ENCODE measurements around the gene WDR33. TPM values are rescaled to one million over a fixed set of nuclear protein-coding genes. Genes with fewer than 3 reads are reported as not detected.

The WDR33 gene
- total and polyA plus RNA-seq, 2 of the 13 experiments (the other 11 are each of a cell fraction or from before 2014, with no cell fraction given), result 54.9 to 78.2 TPM

DNA sequence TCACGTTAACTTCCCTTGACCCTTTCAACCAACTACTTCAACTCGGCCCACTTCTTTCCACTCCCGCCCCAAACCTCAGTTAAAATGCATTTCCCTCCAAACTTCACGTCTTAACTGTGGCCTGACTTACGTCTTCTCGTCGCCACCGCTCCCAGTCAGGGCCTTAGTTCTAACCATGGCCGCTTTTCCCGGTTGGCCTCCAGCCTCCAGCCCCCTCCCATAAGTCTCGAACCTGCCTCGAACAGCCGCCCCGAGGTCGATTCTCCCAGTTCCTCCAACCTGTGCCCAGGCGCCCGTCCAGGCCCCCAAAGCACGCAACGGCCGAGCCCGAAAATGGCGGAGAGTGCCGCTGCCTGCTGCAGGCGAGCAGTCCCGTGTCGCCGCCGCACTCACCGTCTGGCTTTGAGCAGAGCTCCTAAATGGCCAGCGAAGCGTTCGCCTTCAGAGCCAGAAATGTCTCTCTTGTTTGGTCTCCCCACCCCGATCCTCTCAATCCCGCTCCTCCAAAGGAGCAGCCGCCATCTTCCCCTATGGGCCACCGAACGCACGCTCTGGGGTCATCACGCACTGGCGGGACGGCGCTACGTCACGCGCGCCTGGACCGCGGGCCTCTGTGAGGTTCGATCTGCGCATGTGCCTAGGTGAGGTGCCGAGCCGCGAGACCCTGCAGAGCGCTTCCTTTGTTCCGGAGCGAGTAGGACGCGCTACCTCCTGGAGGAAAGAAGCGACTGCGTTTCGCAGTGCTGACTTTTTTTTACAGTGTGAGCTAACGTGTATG lies at the start of gene WDR33 (continued):
- peak; percentile 96; the same call in 1 of the 2 replicates for TF ChIP-seq ZNF280B (CRISPR knock-in tag; IDR thresholded peaks at IDR 0.05; ENCODE audit: borderline replicate concordance)
- TF ChIP-seq KLF13 (CRISPR knock-in tag; IDR thresholded peaks at IDR 0.05), result peak; percentile 52; the same call in 1 of the 2 replicates
- TF ChIP-seq, protein P1, sequence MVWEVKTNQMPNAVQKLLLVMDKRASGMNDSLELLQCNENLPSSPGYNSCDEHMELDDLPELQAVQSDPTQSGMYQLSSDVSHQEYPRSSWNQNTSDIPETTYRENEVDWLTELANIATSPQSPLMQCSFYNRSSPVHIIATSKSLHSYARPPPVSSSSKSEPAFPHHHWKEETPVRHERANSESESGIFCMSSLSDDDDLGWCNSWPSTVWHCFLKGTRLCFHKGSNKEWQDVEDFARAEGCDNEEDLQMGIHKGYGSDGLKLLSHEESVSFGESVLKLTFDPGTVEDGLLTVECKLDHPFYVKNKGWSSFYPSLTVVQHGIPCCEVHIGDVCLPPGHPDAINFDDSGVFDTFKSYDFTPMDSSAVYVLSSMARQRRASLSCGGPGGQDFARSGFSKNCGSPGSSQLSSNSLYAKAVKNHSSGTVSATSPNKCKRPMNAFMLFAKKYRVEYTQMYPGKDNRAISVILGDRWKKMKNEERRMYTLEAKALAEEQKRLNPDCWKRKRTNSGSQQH (CRISPR knock-in tag; IDR thresholded peaks at IDR 0.05; ENCODE audit: low read depth), result peak; percentile 86
- TF ChIP-seq, protein P2, sequence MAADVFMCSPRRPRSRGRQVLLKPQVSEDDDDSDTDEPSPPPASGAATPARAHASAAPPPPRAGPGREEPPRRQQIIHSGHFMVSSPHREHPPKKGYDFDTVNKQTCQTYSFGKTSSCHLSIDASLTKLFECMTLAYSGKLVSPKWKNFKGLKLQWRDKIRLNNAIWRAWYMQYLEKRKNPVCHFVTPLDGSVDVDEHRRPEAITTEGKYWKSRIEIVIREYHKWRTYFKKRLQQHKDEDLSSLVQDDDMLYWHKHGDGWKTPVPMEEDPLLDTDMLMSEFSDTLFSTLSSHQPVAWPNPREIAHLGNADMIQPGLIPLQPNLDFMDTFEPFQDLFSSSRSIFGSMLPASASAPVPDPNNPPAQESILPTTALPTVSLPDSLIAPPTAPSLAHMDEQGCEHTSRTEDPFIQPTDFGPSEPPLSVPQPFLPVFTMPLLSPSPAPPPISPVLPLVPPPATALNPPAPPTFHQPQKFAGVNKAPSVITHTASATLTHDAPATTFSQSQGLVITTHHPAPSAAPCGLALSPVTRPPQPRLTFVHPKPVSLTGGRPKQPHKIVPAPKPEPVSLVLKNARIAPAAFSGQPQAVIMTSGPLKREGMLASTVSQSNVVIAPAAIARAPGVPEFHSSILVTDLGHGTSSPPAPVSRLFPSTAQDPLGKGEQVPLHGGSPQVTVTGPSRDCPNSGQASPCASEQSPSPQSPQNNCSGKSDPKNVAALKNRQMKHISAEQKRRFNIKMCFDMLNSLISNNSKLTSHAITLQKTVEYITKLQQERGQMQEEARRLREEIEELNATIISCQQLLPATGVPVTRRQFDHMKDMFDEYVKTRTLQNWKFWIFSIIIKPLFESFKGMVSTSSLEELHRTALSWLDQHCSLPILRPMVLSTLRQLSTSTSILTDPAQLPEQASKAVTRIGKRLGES (CRISPR knock-in tag; IDR thresholded peaks at IDR 0.05; ENCODE audit: borderline replicate concordance), result no peak
- peak; percentile 89 for TF ChIP-seq ZBTB38 (CRISPR knock-in tag; IDR thresholded peaks at IDR 0.05)
- TF ChIP-seq ZNF224 (CRISPR knock-in tag; IDR thresholded peaks at IDR 0.05), result no peak; the same call in 1 of the 2 replicates
- no peak; the same call in 1 of the 2 replicates for TF ChIP-seq PPARG (CRISPR knock-in tag; conservative IDR thresholded peaks at IDR 0.05)
- no peak for TF ChIP-seq ZNF382 (CRISPR knock-in tag; IDR thresholded peaks at IDR 0.05; ENCODE audit: borderline replicate concordance)
- TF ChIP-seq SP2 (CRISPR knock-in tag; IDR thresholded peaks at IDR 0.05), result no peak
- TF ChIP-seq RARG (CRISPR knock-in tag; IDR thresholded peaks at IDR 0.05; ENCODE audit: low read depth), result 0 out of 2 replicates have a peak, but pooled peaks have one; percentile 65
- no peak for TF ChIP-seq ZNF660 (CRISPR knock-in tag; IDR thresholded peaks at IDR 0.05; ENCODE audit: borderline replicate concordance, low read depth)
- peak; percentile 44; the same call in 1 of the 2 replicates for TF ChIP-seq GFI1 (CRISPR knock-in tag; IDR thresholded peaks at IDR 0.05; ENCODE audit: borderline replicate concordance)
- TF ChIP-seq BCL6 (CRISPR knock-in tag; IDR thresholded peaks at IDR 0.05), result 0 out of 2 replicates have a peak, but pooled peaks have one; percentile 34
- TF ChIP-seq, protein P3, sequence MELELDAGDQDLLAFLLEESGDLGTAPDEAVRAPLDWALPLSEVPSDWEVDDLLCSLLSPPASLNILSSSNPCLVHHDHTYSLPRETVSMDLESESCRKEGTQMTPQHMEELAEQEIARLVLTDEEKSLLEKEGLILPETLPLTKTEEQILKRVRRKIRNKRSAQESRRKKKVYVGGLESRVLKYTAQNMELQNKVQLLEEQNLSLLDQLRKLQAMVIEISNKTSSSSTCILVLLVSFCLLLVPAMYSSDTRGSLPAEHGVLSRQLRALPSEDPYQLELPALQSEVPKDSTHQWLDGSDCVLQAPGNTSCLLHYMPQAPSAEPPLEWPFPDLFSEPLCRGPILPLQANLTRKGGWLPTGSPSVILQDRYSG (CRISPR knock-in tag; IDR thresholded peaks at IDR 0.05), result peak; percentile 25; the same call in 1 of the 2 replicates
- no peak for TF ChIP-seq LCORL (IDR thresholded peaks at IDR 0.05)
- TF ChIP-seq LCORL (CRISPR knock-in tag; IDR thresholded peaks at IDR 0.05), result peak; percentile 89
- TF ChIP-seq HMGA1 (CRISPR knock-in tag; conservative IDR thresholded peaks at IDR 0.05), result no peak
- TF ChIP-seq SNAPC2 (CRISPR knock-in tag; IDR thresholded peaks at IDR 0.05), result peak; percentile 70; the same call in 1 of the 2 replicates
- TF ChIP-seq THAP11 (CRISPR knock-in tag; IDR thresholded peaks at IDR 0.05), result peak; percentile 90
- peak; percentile 95; the same call in 1 of the 2 replicates for TF ChIP-seq GLI4 (CRISPR knock-in tag; IDR thresholded peaks at IDR 0.05; ENCODE audit: borderline replicate concordance)
- TF ChIP-seq PLRG1 (conservative IDR thresholded peaks at IDR 0.05), result no peak
- peak; percentile 69 for TF ChIP-seq FOSL2 (CRISPR knock-in tag; IDR thresholded peaks at IDR 0.05)
- peak; percentile 91 for TF ChIP-seq RXRA (CRISPR knock-in tag; IDR thresholded peaks at IDR 0.05)
- TF ChIP-seq ZNF768 (CRISPR knock-in tag; IDR thresholded peaks at IDR 0.05), result peak; percentile 78; the same call in 1 of the 2 replicates
- TF ChIP-seq ZNF263 (CRISPR knock-in tag; IDR thresholded peaks at IDR 0.05), result peak; percentile 61
